ENCODE results near the gene EIF3L. TPM values are rescaled to one million over a fixed set of nuclear protein-coding genes. Genes with fewer than 3 reads are reported as not detected.

Gene EIF3L
- total and polyA plus RNA-seq, 9 of the 15 experiments (the other 6 are each of a cell fraction or from before 2014, with no cell fraction given): 257 to 699 (median 368) TPM

DNA sequence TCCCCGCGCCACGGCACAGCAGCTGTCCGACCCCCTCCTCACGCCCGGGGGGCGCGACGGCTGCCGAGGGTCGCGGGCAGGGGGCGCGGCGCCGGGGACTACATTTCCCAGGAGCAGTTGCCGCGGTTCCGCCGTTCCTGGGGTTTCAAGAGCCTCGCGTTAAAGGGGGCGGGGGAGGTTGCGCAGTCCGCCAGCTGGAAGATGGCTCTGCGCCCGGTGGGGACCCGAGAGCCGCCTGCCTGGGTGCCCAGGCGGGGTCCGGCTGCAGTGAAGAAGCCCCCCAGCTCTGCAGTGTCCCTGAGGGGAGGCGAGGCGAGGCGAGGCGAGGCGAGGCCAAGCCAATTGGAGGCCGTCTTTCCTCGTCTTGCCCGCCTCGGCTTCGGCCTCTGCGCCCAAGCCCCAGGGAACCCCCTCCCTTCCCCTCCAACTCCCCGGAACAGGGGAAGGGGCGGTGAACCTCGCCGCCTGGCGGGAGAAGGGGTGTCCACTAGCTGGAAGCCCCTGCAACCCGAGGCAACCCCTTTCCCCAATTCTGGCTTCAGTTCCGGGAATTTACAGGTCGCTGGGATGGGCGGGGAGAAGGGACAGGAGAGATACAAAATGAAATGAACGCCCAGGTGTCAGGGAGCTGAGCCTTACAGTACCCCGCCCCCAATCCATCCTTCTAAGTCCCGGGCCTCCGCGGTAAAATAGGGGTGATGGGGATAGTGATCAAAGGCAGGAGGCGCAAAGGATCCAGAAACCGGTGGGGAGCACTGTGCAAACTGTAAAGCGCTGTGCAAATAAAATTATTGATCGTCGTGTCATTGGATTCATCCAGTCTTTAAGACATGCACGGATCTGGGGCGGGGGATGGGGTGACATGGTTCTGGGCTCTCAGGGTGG is 46.7 kb upstream of the EIF3L start (continued):
- TF ChIP-seq, protein P1, sequence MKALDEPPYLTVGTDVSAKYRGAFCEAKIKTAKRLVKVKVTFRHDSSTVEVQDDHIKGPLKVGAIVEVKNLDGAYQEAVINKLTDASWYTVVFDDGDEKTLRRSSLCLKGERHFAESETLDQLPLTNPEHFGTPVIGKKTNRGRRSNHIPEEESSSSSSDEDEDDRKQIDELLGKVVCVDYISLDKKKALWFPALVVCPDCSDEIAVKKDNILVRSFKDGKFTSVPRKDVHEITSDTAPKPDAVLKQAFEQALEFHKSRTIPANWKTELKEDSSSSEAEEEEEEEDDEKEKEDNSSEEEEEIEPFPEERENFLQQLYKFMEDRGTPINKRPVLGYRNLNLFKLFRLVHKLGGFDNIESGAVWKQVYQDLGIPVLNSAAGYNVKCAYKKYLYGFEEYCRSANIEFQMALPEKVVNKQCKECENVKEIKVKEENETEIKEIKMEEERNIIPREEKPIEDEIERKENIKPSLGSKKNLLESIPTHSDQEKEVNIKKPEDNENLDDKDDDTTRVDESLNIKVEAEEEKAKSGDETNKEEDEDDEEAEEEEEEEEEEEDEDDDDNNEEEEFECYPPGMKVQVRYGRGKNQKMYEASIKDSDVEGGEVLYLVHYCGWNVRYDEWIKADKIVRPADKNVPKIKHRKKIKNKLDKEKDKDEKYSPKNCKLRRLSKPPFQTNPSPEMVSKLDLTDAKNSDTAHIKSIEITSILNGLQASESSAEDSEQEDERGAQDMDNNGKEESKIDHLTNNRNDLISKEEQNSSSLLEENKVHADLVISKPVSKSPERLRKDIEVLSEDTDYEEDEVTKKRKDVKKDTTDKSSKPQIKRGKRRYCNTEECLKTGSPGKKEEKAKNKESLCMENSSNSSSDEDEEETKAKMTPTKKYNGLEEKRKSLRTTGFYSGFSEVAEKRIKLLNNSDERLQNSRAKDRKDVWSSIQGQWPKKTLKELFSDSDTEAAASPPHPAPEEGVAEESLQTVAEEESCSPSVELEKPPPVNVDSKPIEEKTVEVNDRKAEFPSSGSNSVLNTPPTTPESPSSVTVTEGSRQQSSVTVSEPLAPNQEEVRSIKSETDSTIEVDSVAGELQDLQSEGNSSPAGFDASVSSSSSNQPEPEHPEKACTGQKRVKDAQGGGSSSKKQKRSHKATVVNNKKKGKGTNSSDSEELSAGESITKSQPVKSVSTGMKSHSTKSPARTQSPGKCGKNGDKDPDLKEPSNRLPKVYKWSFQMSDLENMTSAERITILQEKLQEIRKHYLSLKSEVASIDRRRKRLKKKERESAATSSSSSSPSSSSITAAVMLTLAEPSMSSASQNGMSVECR (CRISPR knock-in tag; IDR thresholded peaks at IDR 0.05): peak; percentile 51
- TF ChIP-seq POLR2H (tag; IDR thresholded peaks at IDR 0.05; ENCODE audit: low read depth) (peak; percentile 12; the same call in 1 of the 2 replicates), POLR2A (conservative IDR thresholded peaks at IDR 0.05) (peak; percentile 62), ZNF584 (CRISPR knock-in tag; IDR thresholded peaks at IDR 0.05; ENCODE audit: low read depth) (peak; percentile 53; the same call in 1 of the 2 replicates), ZNF263 (CRISPR knock-in tag; IDR thresholded peaks at IDR 0.05; ENCODE audit: borderline replicate concordance) (peak; percentile 66), ZBTB40 (IDR thresholded peaks at IDR 0.05) (peak; percentile 41; the same call in 1 of the 2 replicates), ZBTB40 (CRISPR knock-in tag; IDR thresholded peaks at IDR 0.05) (no peak), USF1 (CRISPR knock-in tag; IDR thresholded peaks at IDR 0.05) (peak; percentile 4; the same call in 1 of the 2 replicates), PHF8 (IDR thresholded peaks at IDR 0.05; ENCODE audit: borderline replicate concordance, low read length) (peak; percentile 40; the same call in 1 of the 2 replicates), KDM5B (IDR thresholded peaks at IDR 0.05; ENCODE audit: insufficient replicate concordance, low read depth, low read length) (peak; percentile 41), NRF1 (conservative IDR thresholded peaks at IDR 0.05 in 1 of 2, IDR thresholded peaks at IDR 0.05 in 1 of 2) (peak; percentile 79 to 80)

All from K562 (cell line).